GM12801 (cell line): Measurements from ENCODE around the gene CAPN7.

Experiments
- TF ChIP-seq, protein P1 (sequence below): IDR thresholded peaks from one replicate; pipeline ENCODE4 v1.5.1; 2011; ENCODE audit warnings: control low read depth; ENCODE audit not compliant: insufficient read length; ENCODE audit errors: extremely low read depth

Gene CAPN7

DNA sequence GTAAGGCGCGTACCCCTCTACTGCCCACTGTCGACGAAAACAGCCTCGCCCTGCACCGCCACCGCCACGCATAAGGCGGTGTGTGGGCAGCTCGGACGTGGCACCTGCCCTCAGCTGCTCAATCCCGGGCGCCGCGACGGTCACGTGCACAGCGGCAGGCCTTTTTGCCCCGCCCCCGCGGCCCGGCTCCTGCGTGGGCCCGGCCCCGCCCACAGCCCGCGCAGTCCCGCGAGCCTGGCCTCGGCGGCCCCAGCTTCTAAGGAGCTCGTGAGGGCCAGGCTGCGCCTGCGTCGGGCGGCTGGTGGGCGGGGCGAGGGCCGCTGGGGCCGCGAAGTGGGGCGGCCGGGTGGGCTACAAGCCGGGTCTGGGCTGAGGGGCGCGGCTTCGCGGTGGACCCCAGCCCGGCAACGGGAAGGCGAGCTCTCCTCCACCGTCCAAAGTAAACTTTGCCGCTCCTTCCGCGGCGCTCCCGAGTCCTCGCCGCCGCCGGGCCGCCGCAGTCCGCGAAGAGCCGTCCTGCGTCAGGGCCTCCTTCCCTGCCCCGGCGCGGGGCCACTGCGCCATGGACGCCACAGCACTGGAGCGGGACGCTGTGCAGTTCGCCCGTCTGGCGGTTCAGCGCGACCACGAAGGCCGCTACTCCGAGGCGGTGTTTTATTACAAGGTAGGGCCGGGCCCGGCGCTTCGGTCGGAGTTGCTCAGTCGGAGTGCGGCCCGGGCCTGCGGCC is at the start of gene CAPN7:
Gene CAPN7 (plus strand): TSS at position 313 of the 728 bp plus-strand sequence. CDS start 250 bp downstream, at position 563.
- TF ChIP-seq, protein P1, sequence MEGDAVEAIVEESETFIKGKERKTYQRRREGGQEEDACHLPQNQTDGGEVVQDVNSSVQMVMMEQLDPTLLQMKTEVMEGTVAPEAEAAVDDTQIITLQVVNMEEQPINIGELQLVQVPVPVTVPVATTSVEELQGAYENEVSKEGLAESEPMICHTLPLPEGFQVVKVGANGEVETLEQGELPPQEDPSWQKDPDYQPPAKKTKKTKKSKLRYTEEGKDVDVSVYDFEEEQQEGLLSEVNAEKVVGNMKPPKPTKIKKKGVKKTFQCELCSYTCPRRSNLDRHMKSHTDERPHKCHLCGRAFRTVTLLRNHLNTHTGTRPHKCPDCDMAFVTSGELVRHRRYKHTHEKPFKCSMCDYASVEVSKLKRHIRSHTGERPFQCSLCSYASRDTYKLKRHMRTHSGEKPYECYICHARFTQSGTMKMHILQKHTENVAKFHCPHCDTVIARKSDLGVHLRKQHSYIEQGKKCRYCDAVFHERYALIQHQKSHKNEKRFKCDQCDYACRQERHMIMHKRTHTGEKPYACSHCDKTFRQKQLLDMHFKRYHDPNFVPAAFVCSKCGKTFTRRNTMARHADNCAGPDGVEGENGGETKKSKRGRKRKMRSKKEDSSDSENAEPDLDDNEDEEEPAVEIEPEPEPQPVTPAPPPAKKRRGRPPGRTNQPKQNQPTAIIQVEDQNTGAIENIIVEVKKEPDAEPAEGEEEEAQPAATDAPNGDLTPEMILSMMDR, result no peak

DNA sequence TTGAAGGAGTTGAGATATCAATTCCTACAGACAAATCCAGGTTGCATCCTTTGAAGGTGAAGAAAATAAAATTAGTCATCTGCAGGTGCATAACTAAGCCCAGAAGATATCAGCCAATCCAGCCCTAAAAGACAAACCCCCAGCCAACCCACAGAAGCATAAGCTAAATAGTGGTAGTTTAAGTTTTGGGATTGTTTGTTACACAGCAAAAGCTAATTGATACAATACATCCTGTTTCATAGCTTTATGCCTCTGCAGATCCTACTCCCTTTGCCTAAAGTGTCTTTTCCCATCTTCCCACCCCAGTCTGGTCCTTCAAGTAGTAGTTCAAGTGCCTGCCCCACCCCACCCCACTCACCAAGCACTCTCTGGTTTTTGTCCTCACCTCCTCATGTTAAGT is 48.6 kb upstream of the CAPN7 start:
- TF ChIP-seq, protein P1, result no peak

- TF ChIP-seq, protein P1, result no peak
These were observed 46.4 kb upstream of the CAPN7 start for GRCh38 chr3:15159501-15160136.

GRCh38 chr3:15160662-15161061 is 45.4 kb upstream of the CAPN7 start:
- TF ChIP-seq, protein P1, result no peak

DNA sequence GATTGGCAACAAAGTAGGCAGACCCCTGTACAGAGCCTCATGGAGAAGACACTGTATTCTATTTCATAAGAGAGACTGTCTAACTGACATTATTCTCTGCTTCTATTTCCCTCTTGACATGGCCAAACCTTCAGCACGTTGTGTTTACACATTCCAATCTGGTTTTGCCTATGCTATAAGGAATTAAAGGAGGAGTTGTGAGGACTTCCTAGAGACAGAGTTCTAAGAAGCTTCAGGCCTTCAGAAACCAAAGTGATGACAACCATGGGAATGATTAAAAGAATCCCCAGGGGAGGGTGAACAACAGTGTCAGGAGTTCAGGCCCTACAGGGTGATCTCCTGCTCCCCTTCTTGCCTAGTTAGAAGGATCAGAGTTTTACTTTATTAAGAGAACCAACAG is 44.9 kb upstream of the CAPN7 start:
- TF ChIP-seq, protein P1, result no peak

- TF ChIP-seq, protein P1, result no peak
These were observed 41.7 kb upstream of the CAPN7 start for GRCh38 chr3:15164340-15164739.

GRCh38 chr3:15165061-15165460 is 41.0 kb upstream of the CAPN7 start:
- TF ChIP-seq, protein P1, result no peak
